Stomach (tissue), 9 donors: ENCODE results near the gene IRGM. TPM values are rescaled to one million over a fixed set of nuclear protein-coding genes. Genes with fewer than 3 reads are reported as not detected.
"Not testable (repeated sequence)": the region's sequence is repeated elsewhere in the genome, so short reads cannot be mapped to it uniquely, and the experiment has no call there.

Experiments
- DNase-seq, 2 donors: peaks; one replicate each; pipeline versions ENCODE4 v3.0.0 to v3.0.0-alpha.2; 2013 to 2019
- H3K27ac ChIP-seq, 5 donors: fragments of 200-600 bp in 4 of 5; sonication (generic) in 4 of 5; one replicate each; pipeline ENCODE4 v1.5.1; 2013 to 2019; ENCODE audit warnings: mild to moderate bottlenecking in 1 of 5, moderate library complexity in 1 of 5
- H3K27me3 ChIP-seq, 3 donors: fragments of 200-600 bp; sonication (generic); one replicate each; pipeline ENCODE4 v1.5.1; 2017 to 2019; ENCODE audit warnings: mixed run types in 1 of 3
- H3K36me3 ChIP-seq, 4 donors: fragments of 200-600 bp; sonication (generic); 1 replicate in 3 of 4; 2 replicates in 1 of 4; pipeline ENCODE4 v1.5.1; 2016 to 2019
- H3K4me1 ChIP-seq, 4 donors: fragments of 200-600 bp; sonication (generic); one replicate each; pipeline ENCODE4 v1.5.1; 2016 to 2019
- H3K4me3 ChIP-seq, 4 donors: fragments of 200-600 bp; sonication (generic) in 3 of 4; one replicate each; pipeline ENCODE4 v1.5.1; 2016 to 2019; ENCODE audit warnings: mild to moderate bottlenecking in 1 of 4
- H3K9me3 ChIP-seq, 4 donors: fragments of 200-600 bp; sonication (generic); one replicate each; pipeline ENCODE4 v1.5.1; 2016 to 2019
- EP300 ChIP-seq: sonication (generic); formaldehyde crosslinking; IDR thresholded peaks from one replicate; pipeline ENCODE4 v1.6.1; 2017; ENCODE audit warnings: antibody characterized with exemption
- POLR2A ChIP-seq, 4 donors: fragments of 450-650 bp; IDR thresholded peaks; one replicate each; pipeline ENCODE4 v1.6.1; 2016; ENCODE audit warnings: antibody characterized with exemption in 4 of 4, control low read depth in 2 of 4, mild to moderate bottlenecking in 1 of 4, moderate library complexity in 1 of 4
- POLR2AphosphoS5 ChIP-seq, 3 donors: sonication (generic); formaldehyde crosslinking; IDR thresholded peaks; one replicate each; pipeline ENCODE4 v1.6.1; 2016; ENCODE audit warnings: antibody characterized with exemption in 3 of 3
- WGBS, 5 donors: extraction: QIAGEN DNeasy Blood & Tissue Kit in 3 of 5; methylation state at CpG; one replicate each; pipeline versions ENCODE4 v1.1.5 to v1.1.7; 2013 to 2018; 5-methylcytosine and 5-hydroxymethylcytosine counted together
- intact Hi-C: fragments of 100-400 bp; cut with DNase I; formaldehyde crosslinking; loops from one replicate; pipeline ENCODE4 v1.15.1; 2023; ENCODE audit warnings: low total_unique reads
- polyA plus RNA-seq, 3 donors: library from polyadenylated mRNA; stranded (reverse); fragments of 200-250 nt; gene quantifications; one replicate each; pipeline ENCODE4 v1.2.3, GENCODE V29; 2013
- total RNA-seq, 5 donors: library from RNA; depleted of rRNA; stranded (reverse); fragments of >200 nt; gene quantifications; one replicate each; pipeline versions ENCODE4 v1.1.0 to v1.2.3, GENCODE V29; 2014 to 2016
- TF ChIP-seq, protein P1 (sequence below), 7 experiments: fragments of 450-650 bp in 4 of 7; fragments of 200-600 bp in 3 of 7; sonication (generic) in 3 of 7; IDR thresholded peaks; one replicate each; pipeline ENCODE4 v1.5.1; 2016 to 2019; ENCODE audit warnings: antibody characterized with exemption in 7 of 7, control low read depth in 2 of 7, mild to moderate bottlenecking in 1 of 7
- donor health status: healthy with polysubstance abuse.
- donor health status: Bipolar disorder and iron deficiency.
- donor health status: healthy.

Gene IRGM
- total and polyA plus RNA-seq, 8 donors = 4.7 TPM; not detected in 7

GRCh38 chr5:150848271-150848670, 1.9 kb downstream of the IRGM start:
- no peaks in the 10 kb centered on the region for H3K27me3 ChIP-seq
- H3K27ac ChIP-seq = no peak overlapping the region
- TF ChIP-seq POLR2AphosphoS5 (IDR thresholded peaks at IDR 0.05) (no peak), POLR2A (IDR thresholded peaks at IDR 0.05) (no peak), EP300 (no peak)
- TF ChIP-seq, protein P1, sequence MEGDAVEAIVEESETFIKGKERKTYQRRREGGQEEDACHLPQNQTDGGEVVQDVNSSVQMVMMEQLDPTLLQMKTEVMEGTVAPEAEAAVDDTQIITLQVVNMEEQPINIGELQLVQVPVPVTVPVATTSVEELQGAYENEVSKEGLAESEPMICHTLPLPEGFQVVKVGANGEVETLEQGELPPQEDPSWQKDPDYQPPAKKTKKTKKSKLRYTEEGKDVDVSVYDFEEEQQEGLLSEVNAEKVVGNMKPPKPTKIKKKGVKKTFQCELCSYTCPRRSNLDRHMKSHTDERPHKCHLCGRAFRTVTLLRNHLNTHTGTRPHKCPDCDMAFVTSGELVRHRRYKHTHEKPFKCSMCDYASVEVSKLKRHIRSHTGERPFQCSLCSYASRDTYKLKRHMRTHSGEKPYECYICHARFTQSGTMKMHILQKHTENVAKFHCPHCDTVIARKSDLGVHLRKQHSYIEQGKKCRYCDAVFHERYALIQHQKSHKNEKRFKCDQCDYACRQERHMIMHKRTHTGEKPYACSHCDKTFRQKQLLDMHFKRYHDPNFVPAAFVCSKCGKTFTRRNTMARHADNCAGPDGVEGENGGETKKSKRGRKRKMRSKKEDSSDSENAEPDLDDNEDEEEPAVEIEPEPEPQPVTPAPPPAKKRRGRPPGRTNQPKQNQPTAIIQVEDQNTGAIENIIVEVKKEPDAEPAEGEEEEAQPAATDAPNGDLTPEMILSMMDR (IDR thresholded peaks at IDR 0.05) = no peak
- no peaks in the 10 kb centered on the region for H3K9me3 ChIP-seq
- no peaks in the 10 kb centered on the region for H3K36me3 ChIP-seq
- no peak overlapping the region for H3K4me3 ChIP-seq
- DNase-seq = no peak
- 69 to 79% (median 76%) methylated on average over 4 of the region's 4 CpGs for WGBS, 5 donors
- intact Hi-C loops = loop anchor here (10.0 kb wide), 1 partner anchor 293 kb away; no protein-coding TSS in a partner anchor
- peaks cover 0 to 9% (median 3%) of the 10 kb centered on the region in 4 donors for H3K4me1 ChIP-seq

DNA sequence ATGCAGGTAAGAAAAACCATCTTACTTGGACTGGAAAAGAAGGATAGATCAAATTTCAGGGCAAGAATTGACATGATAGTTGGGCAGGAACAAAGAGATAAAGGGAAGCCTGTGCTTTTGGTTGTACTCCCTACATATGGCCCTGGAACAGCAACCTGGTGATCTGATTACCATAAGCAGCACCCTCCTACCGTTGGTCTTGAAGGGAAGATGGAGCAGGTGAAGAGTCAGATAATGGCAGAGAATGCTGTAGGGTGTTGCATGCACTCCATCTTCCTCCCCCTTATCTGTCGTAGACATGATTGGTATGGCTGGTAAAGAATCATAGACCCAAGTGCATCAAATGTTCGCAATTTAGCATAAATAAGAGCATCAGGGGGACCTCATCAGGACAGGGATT, 4.7 kb downstream of the IRGM start:
- 54 to 67% (median 61%) methylated on average over 3 of the region's 3 CpGs for WGBS, 5 donors
- no peaks in the 10 kb centered on the region for H3K9me3 ChIP-seq
- intact Hi-C loops = no loop called here

GRCh38 chr5:150853561-150853960, 7.2 kb downstream of the IRGM start:
- H3K4me1 ChIP-seq = no peaks in the 10 kb centered on the region
- intact Hi-C loops = no loop called here
- DNase-seq = no peak
- TF ChIP-seq EP300 (no peak), POLR2AphosphoS5 (IDR thresholded peaks at IDR 0.05) (no peak), POLR2A (IDR thresholded peaks at IDR 0.05) (no peak)
- TF ChIP-seq, protein P1 (IDR thresholded peaks at IDR 0.05) = no peak
- 76 to 89% (median 83%) methylated on average over 2 of the region's 2 CpGs for WGBS, 5 donors
- no peaks in the 10 kb centered on the region for H3K27me3 ChIP-seq
- no peaks in the 10 kb centered on the region for H3K36me3 ChIP-seq
- no peak overlapping the region for H3K27ac ChIP-seq
- H3K9me3 ChIP-seq = no peaks in the 10 kb centered on the region
- no peak overlapping the region for H3K4me3 ChIP-seq

More for the DNA sequence above, 4.7 kb downstream of the IRGM start:
- Histone ChIP-seq H3K27ac (no peak overlapping the region), H3K4me3 (no peak overlapping the region), H3K36me3 (no peaks in the 10 kb centered on the region), H3K4me1 (peaks cover 0 to 9% (median 3%) of the 10 kb centered on the region in 4 donors), H3K27me3 (no peaks in the 10 kb centered on the region)
- no peak for DNase-seq
- TF ChIP-seq POLR2AphosphoS5 (IDR thresholded peaks at IDR 0.05) (no peak), EP300 (no peak), POLR2A (IDR thresholded peaks at IDR 0.05) (no peak)
- TF ChIP-seq, protein P1 (IDR thresholded peaks at IDR 0.05) = no peak

DNA sequence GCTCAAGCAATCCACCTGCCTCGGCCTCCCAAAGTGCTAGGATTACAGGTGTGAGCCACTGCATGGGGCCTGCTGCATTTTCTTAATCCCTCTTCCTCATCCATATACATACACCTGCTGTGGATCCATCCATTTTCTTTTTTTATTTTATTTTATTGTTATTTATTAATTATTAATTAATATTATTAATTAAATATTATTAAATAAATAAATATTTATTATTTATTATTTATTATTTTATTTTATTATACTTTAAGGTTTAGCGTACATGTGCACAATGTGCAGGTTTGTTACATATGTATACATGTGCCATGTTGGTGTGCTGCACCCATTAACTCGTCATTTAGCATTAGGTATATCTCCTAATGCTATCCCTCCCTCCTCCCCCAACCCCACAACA, 10.4 kb downstream of the IRGM start:
- H3K4me1 ChIP-seq, DNase-seq, H3K27ac ChIP-seq, H3K27me3 ChIP-seq, H3K36me3 ChIP-seq, H3K9me3 ChIP-seq, intact Hi-C loops, H3K4me3 ChIP-seq: not testable (repeated sequence)
- 67 to 90% (median 75%) methylated on average over 3 of the region's 3 CpGs for WGBS, 5 donors

GRCh38 chr5:150860246-150860821, 14.0 kb downstream of the IRGM start:
- Histone ChIP-seq H3K9me3 (peaks cover 0 to 32% (median 16%) of the 10 kb centered on the region in 4 donors), H3K27ac (no peak overlapping the region), H3K36me3 (no peaks in the 10 kb centered on the region), H3K4me3 (no peak overlapping the region), H3K27me3 (no peaks in the 10 kb centered on the region), H3K4me1 (no peaks in the 10 kb centered on the region)
- intact Hi-C loops = no loop called here
- no peak for DNase-seq
- 43 to 71% (median 62%) methylated on average over 2 of the region's 2 CpGs for WGBS, 5 donors
- no peak for TF ChIP-seq POLR2AphosphoS5 (IDR thresholded peaks at IDR 0.05)
- TF ChIP-seq, protein P1 (IDR thresholded peaks at IDR 0.05) = no peak
- no peak for TF ChIP-seq EP300
- no peak for TF ChIP-seq POLR2A (IDR thresholded peaks at IDR 0.05)
